Dermis microvascular lymphatic vessel endothelial cell (primary cell): Measurements from ENCODE around the gene GFOD1. TPM values are rescaled to one million over a fixed set of nuclear protein-coding genes. Genes with fewer than 3 reads are reported as not detected.
A peak's percentile ranks its signal among the peaks of the same experiment; 100 is the strongest.
"Not testable (repeated sequence)": the region's sequence is repeated elsewhere in the genome, so short reads cannot be mapped to it uniquely, and the experiment has no call there.

Source experiments
- DNase-seq, 2 donors: peaks; one replicate each; pipeline versions ENCODE4 v3.0.0 to v3.0.0-alpha.2; 2010; ENCODE audit warnings: low read depth in 2 of 2
- total RNA-seq: library from RNA; depleted of rRNA; stranded (reverse); fragments of >200 nt; gene quantifications from 2 replicates; pipeline ENCODE4 v1.2.1, GENCODE V29; 2014

The GFOD1 gene
- total RNA-seq, 1 donor from 2014 or later: 26.7 TPM

DNA sequence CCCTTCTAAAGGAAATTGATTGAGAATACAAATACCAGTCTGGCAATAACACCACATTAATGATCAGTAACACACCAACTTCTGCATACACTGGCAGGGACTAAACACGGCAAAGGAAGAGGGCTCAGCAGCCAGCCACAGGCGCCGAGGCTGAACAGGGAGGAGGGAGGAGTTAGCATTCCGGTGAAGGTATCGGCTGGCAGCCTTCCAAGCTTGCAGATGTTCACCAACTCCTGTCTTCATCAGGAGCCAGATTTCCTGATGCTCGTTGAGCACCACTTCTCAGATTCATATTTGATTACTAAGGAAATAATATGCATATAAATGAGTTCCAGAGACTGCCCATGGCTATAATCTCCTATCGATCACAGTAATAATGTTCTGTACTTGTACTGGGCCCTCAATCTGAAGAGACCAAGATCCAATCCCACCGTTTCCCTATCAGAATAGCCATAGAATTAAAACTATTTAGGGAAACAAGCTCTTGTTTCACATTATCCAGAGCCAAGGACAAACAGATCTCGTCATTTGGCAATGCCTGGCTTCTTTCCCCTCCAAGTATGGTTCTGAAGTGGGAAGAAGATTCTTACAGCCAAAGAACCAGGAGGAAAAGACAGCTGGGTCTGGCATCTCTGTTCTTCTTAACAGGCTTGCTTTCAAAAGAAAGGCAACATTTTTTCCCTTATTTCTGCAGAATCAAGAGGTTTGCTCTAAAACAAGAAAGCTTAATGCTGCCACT lies 42.2 kb downstream of the GFOD1 start:
- peak in 1 of 2 donors; percentile 82 for DNase-seq

DNA sequence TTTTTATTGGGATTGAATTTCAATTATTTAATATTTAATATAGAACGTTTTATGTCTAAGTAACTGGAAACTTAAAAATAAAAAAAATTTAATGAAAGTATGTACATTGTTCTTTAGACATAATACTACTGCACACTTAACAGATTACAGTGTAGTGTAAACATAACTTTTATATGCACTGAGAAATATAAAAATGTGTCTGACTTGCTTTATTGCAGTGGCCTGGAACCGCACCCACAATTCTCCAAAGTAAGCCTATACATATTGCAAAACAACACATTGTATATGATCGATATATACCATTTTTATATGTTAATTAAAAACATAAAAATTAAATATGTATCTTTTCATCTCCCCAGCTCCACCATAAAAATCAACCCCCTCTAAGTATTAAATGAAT lies 42.8 kb downstream of the GFOD1 start:
- DNase-seq: no peak

DNA sequence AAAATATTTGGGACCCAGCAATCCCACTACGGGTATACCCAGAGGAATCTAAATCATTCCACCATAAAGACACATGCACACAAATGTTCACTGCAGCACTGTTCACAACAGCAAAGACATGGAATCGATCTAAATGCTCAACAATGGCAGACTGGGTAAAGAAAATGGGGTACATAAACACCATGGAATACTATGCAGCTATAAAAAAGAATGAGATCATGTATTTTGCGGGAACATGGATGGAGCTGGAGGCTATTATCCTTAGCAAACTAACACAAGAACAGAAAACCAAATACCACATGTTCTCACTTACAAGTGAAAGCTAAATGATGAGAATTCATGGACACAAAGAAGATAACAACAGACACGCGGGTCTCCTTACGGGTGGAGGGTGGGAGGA lies 43.4 kb downstream of the GFOD1 start:
- not testable (repeated sequence) for DNase-seq

DNA sequence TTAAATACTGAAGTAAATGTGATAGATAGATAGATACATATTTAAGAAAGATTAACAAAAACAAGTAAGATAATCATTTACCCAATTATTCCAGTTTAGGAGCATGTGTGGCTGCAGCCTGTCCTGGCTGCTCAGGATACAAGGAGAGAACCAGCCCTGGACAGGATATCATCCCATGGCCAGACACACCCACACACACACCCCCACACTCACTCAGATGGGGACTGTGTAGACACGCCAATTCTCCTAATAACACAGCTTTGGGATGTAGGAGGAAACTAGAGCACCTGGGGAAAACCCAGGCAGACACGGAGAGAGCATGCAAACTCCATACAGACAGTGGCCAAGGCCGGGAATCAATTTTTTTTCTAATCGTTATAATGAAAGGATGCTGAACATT lies 45.6 kb downstream of the GFOD1 start:
- DNase-seq: no peak

DNA sequence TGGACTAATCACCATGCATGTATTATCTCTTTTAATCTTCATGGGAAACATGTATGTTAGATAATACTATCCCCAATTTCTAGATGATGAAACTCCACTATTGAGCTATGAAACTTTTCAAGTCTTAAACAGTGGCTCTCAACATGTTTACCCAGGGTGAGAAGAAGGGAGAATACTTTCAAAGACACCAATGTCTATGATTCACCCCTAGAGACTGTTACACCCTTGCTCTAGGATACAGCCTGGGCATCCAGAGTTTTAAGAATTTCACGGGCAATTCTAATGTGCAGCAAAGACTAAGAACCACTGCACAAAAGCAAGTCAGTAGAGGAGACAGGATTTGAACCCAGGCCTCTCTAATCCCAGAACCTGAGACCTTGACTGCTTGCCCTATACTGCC lies 47.8 kb downstream of the GFOD1 start:
- no peak for DNase-seq

DNA sequence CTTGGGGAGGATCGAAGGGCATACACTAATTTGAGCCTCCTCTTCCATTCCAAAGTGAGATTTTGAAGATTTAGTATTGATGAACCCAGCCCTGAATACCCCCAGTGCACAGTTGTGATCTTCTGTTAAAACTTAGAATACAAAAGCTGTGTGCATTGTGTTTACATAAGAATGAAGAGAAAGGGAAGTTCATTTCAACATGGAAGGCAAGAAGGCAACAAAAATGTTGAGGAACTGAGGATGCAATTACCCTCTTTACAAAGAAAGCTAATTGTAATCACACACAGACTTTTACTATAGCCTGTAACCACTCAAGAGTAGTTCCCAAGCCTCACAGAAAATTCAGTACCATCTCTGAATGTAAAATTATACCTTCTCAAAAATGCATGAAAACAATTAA lies 49.3 kb downstream of the GFOD1 start:
- DNase-seq: no peak

DNA sequence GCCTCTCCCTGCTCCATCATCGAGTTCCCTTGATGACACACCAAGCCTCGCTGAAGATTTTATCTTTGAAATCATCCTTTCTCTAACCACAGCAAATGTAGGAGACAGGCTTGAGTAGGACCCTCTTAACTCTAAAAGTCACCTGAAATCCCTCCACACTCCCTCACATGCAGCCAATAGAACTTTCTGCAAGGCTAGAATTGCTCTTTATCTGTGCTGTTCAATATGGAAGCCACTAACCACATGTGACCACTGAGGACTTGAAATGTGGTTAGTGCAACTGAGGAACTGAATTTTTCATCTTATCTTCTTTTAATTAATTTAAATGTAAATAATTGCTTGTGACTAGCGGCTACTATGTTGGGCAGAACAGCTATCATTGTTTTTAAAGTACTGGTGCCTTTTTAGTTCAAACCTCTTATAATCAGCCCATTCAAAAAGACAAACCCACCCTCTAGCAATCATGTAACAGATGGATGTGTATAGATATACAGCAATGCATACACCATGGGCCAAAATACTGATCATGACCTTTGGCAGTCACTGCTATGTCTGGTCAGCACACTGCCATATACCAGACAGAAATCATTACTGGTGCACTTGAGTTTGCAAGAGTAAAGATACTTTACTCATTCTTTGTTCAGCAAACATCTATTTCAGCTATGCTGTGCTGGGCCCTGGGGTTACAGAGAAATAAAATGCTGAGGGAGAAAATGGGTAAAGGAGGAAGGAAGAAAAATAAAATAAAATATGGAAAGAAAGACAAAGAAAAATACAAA lies 50.0 kb downstream of the GFOD1 start:
- DNase-seq: no peak

DNA sequence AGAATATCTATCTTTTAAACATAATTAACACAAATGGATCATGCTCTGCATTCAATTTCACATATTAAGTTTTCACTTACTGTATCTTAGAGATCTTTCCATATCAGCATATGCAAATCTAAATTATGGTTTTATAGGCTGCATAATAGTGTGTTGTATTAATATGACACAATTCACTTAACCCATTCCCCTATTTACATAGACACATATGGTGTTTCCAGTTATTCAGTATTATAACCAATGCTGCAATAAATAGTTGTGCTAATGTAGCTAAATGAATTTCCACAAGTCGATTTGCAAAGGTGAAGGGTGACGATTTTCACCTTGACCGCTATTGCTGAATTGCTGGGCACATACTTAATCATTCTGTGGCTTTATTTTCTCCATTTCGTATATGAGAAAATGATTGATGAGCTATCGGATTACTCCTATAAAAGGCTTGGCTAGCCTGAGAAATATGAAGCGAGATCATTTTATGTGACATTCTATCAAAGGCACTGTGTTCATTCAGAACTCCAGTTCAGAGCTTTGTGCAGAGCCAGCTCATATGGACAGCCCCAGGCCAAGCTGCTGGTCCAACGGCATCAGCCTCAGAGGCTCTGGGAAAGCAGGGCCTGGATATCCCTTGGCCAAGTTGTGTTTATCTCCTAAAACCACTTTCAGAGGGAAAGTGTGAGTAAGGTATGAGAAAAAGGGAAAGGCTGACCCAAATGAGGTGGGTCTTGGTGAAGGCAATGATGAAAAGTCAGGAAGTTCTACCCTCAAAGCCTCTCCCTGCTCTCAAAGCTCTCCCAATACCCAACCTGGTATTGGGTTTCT lies 50.8 kb downstream of the GFOD1 start:
- DNase-seq: no peak

DNA sequence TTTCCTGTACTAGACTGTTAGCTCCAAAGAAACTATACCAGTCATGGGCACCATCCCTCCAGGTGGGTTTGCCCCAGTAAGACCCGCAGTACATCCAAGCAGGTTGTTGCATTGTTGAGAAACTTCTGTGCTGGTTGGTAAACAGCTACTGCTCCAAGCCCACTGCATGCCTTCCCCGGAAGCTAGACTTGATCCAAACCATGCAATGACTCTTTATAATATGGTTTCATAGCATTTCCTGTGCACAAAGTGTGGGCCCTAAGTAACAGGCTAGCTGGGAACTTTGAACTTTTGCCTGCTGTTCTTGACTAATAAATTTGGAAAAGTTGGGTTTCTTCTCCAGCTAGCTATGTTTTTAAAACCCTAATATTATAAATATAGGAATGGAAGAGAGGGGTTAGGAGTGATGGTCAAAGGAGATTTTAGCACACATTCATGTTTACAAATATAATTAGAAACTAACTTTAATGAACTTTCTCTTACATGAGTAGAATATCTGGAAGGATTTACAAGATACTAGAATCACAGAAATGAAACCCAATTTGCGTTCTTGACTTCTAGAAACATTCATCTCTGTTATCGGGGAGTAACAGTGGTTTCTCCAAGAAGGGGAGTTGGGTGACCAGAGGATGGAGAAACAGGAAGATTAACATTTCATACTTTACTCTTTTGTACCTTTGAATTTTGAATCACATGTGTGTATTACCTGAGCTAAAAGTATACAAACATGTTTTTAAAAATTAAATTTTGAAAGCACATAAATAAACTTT lies 51.7 kb downstream of the GFOD1 start:
- DNase-seq: no peak

DNA sequence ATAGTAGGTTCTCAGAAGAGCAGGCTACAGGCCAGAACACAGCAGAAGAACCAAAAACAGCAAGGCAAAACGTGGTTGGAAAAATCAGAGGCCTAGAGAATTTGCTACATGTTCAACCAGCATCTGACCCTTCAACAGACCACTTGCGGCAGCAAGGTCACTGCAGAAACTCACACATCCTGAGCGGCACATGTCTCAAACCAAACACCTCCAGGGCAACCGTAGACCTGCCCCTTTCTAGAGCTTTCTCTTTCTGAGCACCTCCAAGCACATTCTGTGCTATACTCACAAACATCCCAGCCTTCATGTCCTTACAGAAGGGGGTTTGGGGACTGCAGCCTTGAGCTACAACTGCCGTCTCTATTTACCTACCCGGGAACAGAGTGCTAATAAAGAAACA lies 52.6 kb downstream of the GFOD1 start:
- DNase-seq: no peak

DNA sequence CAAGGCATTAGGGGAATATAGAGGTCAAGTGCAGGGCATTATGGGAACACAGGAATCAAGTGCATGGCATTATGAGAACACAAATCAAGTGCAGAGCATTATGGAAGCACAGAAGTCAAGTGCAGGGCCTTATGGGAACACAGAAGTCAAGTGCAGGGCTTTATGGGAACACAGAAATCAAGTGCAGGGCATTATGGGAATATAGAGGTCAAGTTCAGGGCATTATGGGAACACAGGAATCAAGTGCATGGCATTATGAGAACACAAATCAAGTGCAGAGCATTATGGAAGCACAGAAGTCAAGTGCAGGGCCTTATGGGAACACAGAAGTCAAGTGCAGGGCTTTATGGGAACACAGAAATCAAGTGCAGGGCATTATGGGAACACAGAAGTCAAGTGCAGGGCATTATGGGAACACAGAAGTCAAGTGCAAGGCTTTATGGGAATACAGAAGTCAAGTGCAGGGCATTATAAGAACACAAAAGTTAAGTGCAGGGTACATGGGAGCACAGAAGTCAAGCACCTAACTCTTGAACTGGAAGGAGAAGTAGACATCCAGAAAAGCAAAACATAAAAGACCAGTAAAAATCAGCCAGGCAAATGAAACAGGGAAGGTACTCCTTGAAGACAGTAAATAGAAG lies 53.1 kb downstream of the GFOD1 start:
- not testable (repeated sequence) for DNase-seq

DNA sequence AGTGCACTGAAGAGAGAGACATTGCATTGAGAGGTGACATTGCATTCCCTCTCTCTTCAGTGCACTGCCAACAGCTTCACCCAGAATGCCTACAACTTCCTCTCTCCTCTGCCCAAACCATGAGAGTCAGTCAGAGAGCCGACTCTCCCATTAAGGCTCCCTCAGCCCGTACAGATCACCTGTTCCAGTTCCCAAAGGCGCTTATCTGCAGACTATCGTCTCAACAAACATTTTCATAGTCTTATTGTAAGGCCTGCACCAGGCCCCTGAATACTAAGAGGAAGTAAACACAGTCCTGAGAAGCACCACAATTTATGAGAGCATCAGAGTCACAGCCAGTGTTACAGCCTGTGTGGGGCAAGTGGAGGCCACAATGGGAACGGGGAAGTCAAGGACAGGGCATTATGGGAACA lies 53.7 kb downstream of the GFOD1 start:
- no peak for DNase-seq

DNA sequence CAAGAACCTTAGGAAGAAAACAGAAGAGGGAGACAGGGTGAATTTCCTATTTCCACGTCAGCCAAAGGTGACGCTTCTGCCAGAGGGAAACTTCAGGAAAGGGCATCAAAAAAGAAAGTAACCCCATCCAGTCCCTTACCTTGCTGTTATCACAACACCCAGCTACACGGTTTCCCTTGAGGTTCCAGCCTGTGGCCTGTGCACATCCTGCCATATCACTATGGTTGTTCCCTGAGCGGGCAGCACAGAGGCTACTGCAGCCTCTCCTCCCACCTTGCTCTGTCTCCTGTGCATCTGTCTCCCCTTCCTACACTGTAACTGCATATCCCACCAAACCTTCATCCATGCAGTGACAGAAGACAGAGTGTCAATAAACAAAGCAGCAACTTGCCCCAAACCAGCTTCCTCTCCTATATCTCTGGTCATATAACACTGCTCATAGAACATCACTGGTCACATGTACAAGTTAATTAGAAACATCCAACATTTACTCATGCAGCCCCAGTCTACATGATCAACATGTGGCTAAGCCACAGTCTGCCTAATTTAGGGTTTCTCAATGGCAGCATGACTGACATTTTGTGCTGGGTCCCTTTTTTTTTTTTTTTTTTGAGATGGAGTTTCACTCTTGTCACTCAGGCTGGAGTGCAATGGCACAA lies 54.7 kb downstream of the GFOD1 start:
- no peak for DNase-seq

DNA sequence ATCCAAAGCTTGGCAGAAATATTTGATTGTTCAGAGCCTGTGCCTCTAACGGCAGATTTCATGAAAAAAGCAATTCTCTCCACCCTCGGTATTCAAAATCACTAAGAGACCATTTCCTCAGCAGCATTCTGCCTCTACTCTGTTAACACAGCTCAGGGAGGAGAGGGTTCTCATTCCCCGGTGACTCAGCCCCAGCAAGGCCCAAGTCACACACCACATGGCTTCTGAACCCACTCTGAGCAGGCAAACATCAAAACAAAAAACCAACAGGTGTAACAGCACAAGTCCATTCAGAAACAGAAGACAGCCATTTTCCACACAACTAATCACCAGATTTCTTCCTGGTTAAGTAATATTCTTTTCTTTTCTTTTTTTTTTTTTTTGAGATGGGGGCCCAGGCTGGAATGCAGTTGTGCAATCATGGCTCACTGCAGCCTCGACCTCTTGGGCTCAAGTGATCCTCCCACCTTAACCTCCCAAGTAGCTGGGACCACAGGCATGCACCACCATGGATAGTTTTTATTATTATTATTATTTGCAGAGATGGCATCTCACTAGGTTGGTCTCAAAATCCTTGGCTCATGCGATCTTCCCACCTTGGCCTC lies 55.4 kb downstream of the GFOD1 start:
- peak in 1 of 2 donors; percentile 35 for DNase-seq

DNA sequence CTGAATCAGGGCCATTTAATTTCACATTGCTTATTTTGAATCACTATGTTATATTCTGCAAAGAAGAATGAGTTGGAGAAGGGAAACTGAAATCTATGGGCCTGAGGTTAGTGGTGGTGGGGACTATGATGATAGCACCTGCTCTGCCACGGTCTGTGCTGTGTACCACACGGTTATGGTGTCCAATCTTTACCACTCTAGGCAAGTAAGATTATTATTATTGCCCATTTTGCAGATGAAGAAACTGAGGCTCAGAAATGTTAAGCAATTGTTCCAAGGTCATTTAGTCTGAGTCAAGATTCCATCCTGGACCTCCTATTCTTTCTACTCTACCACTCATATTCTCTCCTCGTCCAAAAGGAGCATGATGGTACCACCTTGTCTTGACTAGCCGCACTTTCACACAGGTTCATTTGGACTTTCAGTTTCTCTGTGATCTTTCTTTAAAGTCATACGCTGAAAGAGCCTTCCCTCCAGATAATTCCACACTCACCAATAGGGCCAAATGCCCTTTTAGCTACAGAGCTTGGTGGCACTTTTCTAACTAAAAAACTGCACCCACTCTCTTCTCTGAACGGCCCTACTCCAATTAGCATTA lies 56.2 kb downstream of the GFOD1 start:
- DNase-seq: no peak

DNA sequence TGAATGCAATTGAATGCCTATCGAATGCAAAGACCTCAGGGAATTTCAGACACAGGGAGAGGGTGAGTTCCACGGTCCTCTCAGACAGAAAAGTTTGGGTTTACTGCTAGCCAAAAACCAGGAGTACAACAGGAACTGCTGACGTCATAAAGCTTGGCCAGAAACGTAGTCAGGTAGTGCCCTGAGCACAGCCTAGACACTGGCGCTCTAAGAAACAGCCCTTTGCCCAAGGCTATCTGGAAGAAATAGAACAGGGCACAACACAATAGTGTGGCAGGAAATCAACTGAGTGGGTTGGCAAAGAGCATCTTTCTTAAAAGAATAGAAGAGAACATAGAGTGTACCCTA lies 58.0 kb downstream of the GFOD1 start:
- no peak for DNase-seq

DNA sequence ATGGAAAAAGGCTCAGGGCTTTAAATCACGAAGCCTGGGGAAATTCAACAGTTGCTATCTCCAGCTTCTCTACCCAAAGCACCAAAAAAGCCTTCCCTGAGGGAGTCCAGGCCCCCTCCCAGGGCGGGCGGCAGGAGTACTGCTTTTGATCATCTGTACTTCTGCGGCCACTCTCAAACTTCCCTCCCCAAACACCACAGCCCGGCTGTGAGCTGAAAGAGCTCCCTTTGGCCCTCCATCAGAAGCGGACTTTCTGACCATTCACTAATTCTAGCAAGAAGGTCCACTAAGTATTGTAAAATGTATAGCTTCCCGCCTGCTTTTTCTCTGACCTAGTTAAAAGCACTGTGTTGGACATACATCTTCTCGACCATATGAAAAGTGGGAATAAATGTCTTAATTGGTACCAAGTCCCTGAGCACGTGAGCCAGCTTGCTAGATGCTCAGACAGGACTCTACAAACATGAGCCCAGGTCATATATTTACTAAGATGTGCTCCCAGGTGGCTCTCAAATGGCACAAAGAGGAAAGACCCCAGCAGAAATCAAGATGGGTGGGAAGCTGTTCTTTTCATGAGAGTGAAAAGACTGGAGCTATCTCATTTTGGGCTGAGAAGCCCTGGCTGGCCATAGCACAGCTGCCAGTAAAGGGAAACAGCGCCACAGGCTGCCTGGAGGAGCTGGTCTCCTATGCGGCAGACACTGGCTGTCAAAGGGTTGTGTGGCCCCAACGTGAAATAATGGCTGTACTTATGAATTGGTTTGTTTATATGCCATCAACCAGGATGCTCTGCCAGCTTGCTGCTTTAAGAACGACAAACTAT lies 58.6 kb downstream of the GFOD1 start:
- no peak for DNase-seq

DNA sequence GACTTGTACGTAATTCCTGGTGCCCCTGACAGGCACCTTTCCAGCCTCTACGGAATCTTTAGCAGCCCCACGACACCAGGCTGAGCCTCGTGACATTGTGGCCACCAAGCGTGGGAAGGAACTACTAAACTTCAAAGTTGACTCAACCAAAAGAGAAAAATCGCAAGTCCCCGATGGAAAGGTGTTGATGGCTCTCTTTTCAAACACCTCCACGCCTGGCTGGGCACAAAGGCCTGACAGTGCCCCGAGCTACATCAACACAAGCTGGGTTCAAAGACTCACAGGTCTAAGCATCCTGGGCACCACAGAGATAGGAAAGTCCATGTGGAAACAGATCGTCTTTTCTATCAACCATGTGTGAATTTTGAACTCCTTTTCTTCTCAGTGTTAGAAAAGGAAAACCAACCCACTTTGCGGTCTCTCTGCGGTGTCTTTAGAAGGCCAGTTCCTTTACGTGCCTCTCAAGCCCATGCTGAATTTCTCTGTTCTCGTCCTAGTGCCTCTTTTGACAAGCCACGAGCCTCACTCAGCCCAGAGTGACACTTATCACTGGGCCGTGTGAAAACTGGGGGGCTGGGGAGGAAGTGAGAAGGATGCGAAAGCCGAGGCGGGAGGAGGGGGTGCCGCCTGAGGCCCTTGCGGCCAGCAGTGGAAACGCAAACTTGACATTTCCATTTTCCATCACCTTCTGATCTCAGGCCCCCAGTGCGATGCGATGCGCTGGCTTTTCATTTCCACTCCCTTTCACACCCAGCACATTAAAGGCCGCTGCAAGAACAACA lies 59.4 kb downstream of the GFOD1 start:
- peak; percentile 18 to 30 for DNase-seq
